Choroid plexus epithelial cell (primary cell): ENCODE data around the gene CAVIN3.

Source experiments
- DNase-seq: peaks from one replicate; pipeline ENCODE4 v3.0.0-alpha.2; 2010; ENCODE audit warnings: low read depth
- H3K4me3 ChIP-seq: 2 replicates; pipeline ENCODE4 v1.5.1; 2011; ENCODE audit warnings: low read depth, mild to moderate bottlenecking, control low read depth, low read length, moderate library complexity
- CTCF ChIP-seq: conservative IDR thresholded peaks from 2 replicates; pipeline ENCODE4 v1.5.1; 2011; ENCODE audit warnings: low read depth, mild to moderate bottlenecking, control low read depth, inconsistent platforms, low read length, moderate library complexity

Gene CAVIN3

GRCh38 chr11:6320411-6321155 is at the start of gene CAVIN3:
Gene CAVIN3 (minus strand): TSS chr11:6320501. CDS start chr11:6320476, 25 bp downstream.
- DNase-seq: peak; percentile 89
- H3K4me3 ChIP-seq: peak within 1 kb of the TSS; percentile 73
- no peak for TF ChIP-seq CTCF

DNA sequence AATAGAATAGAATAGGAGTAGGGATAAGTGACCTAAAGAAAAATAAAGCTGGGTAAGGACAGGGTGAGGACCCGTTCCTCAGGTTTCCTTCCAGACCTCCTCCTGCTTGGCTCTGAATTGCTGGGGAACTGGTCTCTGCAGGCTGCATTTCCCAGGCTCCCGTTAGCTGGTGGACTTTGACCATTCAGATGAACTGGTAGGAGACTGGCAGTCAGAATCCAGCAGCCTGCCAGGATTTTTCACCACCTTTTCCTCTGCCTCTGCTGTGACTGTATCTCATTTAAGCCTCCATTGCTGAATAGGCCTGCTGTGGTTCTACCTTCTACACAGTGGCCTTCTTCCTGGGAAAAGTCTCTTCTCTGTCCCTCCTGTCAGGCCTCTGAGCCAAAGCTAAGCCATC is 45.4 kb upstream of the CAVIN3 start:
- no peak for TF ChIP-seq CTCF
- H3K4me3 ChIP-seq: no peak overlapping the region
- no peak for DNase-seq

DNA sequence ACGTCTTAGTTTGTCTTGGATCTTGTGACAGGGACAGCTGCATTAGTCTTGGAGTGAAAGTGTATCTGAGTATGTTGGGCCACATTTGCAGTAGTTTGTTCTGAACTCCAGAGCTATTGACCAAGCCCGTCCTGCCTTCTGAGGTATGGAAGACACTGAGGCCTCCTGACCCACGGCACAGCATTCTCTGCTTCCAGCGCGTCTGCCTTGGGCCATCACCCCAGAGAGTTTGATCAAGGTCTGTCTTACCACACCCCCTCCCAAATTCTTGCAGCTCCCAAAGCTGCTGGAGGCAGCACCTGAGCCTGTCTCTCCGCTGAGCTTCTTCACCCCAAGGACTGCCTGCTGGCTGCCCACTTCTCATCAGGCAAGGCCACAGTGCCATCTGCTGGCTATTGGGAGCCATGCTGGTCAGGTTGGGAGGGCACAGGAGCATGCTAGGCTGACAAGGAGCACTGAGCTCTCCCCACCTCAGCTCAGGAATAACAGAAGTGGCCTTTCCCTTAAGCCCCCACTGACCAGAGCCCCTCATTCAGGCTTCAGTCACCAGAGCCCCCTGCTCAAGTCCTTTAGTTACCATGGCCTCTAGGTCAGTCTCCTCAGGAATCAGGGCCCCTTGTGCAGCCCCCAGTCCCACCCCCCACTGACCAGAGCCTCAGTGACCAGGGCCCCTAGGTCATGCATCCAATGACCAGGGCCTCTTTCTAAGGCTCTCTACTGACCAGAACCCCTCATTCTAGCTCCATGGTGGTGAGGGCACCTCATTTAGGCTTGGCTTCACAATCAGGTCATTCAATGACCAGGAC is 42.8 kb upstream of the CAVIN3 start:
- no peak overlapping the region for H3K4me3 ChIP-seq
- DNase-seq: peak; percentile 91
- peak; percentile 98 for TF ChIP-seq CTCF

- TF ChIP-seq CTCF: no peak
- DNase-seq: no peak
- H3K4me3 ChIP-seq: no peak overlapping the region
Observed at GRCh38 chr11:6362185-6362872, 42.0 kb upstream of the CAVIN3 start.

DNA sequence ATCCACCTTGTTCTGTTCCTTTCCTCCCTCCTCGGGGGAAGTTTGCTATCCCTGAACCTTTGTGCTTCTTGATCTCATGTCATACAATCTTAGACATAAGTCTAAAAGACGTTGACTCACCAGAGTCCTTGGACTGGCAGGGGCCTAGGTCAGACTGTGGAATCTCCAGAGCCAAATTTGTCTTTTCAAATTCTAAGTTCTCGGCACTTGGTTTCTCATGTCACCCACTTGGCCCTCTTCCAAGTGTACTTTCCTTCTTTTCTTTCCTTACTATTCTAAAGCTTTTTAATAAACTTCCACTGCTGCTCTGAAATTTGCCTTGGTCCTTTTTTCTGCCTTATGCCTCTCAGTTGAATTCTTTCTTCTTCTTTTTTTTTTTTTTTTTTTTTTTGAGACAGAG is 39.9 kb upstream of the CAVIN3 start:
- no peak overlapping the region for H3K4me3 ChIP-seq
- peak; percentile 23 for DNase-seq
- no peak for TF ChIP-seq CTCF

- TF ChIP-seq CTCF: no peak
- DNase-seq: peak; percentile 80
- H3K4me3 ChIP-seq: no peak overlapping the region
Observed at GRCh38 chr11:6357222-6357621, 36.9 kb upstream of the CAVIN3 start.
